ENCODE measurements around the gene GLYATL3. TPM values are rescaled to one million over a fixed set of nuclear protein-coding genes. Genes with fewer than 3 reads are reported as not detected.

Gene GLYATL3
- total and polyA plus RNA-seq, 11 donors: not detected

GRCh38 chr6:49541936-49542335 lies 42.2 kb downstream of the GLYATL3 start:
- Histone ChIP-seq H3K27me3 (no peaks in the 10 kb centered on the region), H3K4me1 (no peaks in the 10 kb centered on the region), H3K4me3 (no peak overlapping the region), H3K27ac (no peak overlapping the region), H3K9me3 (no peaks in the 10 kb centered on the region), H3K36me3 (no peaks in the 10 kb centered on the region)
- intact Hi-C loops (cut with DNase I): no loop called here
- no peak for TF ChIP-seq POLR2A (IDR thresholded peaks at IDR 0.05)
- TF ChIP-seq CTCF (IDR thresholded peaks at IDR 0.05): no peak
- WGBS, 4 donors: 69 to 75% (median 73%) methylated on average over 3 of the region's 3 CpGs
- DNase-seq (no peak), ATAC-seq (no peak)

- no peaks in the 10 kb centered on the region for H3K27me3 ChIP-seq
- TF ChIP-seq POLR2A (IDR thresholded peaks at IDR 0.05): no peak
- no peak for TF ChIP-seq CTCF (IDR thresholded peaks at IDR 0.05)
- no peak for DNase-seq
- no peak overlapping the region for H3K4me3 ChIP-seq
- H3K9me3 ChIP-seq: no peaks in the 10 kb centered on the region
- H3K36me3 ChIP-seq: no peaks in the 10 kb centered on the region
- H3K4me1 ChIP-seq: no peaks in the 10 kb centered on the region
- no peak for ATAC-seq
- WGBS, 4 donors: 63 to 72% (median 67%) methylated on average over 7 of the region's 7 CpGs
- intact Hi-C loops (cut with DNase I): no loop called here
- no peak overlapping the region for H3K27ac ChIP-seq
These were observed 43.5 kb downstream of the GLYATL3 start for GRCh38 chr6:49543087-49543858.

GRCh38 chr6:49546331-49546730 lies 46.6 kb downstream of the GLYATL3 start:
- Histone ChIP-seq H3K4me3 (no peak overlapping the region), H3K27ac (no peak overlapping the region), H3K4me1 (peaks cover 0 to 14% (median 10%) of the 10 kb centered on the region in 12 donors), H3K36me3 (no peaks in the 10 kb centered on the region), H3K27me3 (peaks cover 0 to 26% (median 16%) of the 10 kb centered on the region in 9 donors), H3K9me3 (no peaks in the 10 kb centered on the region)
- no peak for DNase-seq
- intact Hi-C loops (cut with DNase I): no loop called here
- 69 to 83% (median 74%) methylated on average over 1 of the region's 1 CpG for WGBS, 4 donors
- no peak for ATAC-seq
- TF ChIP-seq CTCF (IDR thresholded peaks at IDR 0.05) (no peak), POLR2A (IDR thresholded peaks at IDR 0.05) (no peak)

GRCh38 chr6:49548613-49549304 lies 49.0 kb downstream of the GLYATL3 start:
- intact Hi-C loops (cut with DNase I): no loop called here
- Histone ChIP-seq H3K27ac (no peak overlapping the region), H3K4me1 (peaks cover 0 to 22% (median 14%) of the 10 kb centered on the region in 12 donors), H3K9me3 (no peaks in the 10 kb centered on the region), H3K36me3 (no peaks in the 10 kb centered on the region), H3K4me3 (no peak overlapping the region), H3K27me3 (peaks cover 0 to 48% (median 19%) of the 10 kb centered on the region in 9 donors)
- ATAC-seq (no peak), DNase-seq (no peak)
- TF ChIP-seq POLR2A (IDR thresholded peaks at IDR 0.05) (no peak), CTCF (IDR thresholded peaks at IDR 0.05) (no peak)
- 75 to 77% (median 76%) methylated on average over 5 of the region's 5 CpGs for WGBS, 4 donors

All from heart left ventricle (tissue), 16 donors.